ENCODE measurements around the gene CRYBA1.
"Not testable (repeated sequence)": the region's sequence is repeated elsewhere in the genome, so short reads cannot be mapped to it uniquely, and the experiment has no call there.

CRYBA1 gene

DNA sequence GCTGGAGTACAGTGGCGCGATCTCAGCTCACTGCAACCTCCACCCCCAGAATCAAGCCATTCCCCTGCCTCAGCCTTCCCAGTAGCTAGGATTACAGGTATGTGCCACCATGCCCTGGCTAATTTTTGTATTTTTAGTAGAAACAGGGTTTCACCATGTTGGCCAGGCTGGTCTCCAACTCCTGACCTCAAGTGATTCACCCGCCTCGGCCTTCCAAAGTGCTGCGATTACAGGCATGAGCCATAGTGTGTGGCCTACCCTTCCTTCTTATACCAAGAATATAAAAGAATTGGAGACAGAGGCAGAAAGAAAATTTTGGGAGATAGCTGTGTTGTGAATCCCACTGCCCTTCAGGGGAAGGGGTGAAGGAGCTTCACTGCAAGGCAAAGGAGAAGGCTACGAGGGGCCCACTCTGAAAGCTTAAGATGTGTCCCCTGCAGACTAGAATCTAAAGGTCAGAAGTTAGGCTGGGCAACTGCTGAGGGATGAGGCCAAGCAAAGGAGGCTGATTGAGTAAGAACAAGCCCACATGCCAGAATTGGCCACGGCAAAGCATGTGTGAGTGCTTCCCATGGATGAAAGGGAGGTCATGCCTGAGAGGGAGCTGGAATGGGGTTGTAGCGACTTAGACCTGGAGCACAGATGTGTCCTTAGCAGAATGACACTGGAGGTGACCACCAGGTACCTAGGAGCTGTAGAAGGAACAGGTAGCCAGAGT, 8.4 kb upstream of the CRYBA1 start:
- no peak for DNase-seq (ENCODE audit: low read depth)

GRCh38 chr17:29240477-29240876, 6.2 kb upstream of the CRYBA1 start:
- DNase-seq (ENCODE audit: low read depth) = no peak

GRCh38 chr17:29240968-29241963, 5.4 kb upstream of the CRYBA1 start:
- no peak for DNase-seq (ENCODE audit: low read depth)

DNA sequence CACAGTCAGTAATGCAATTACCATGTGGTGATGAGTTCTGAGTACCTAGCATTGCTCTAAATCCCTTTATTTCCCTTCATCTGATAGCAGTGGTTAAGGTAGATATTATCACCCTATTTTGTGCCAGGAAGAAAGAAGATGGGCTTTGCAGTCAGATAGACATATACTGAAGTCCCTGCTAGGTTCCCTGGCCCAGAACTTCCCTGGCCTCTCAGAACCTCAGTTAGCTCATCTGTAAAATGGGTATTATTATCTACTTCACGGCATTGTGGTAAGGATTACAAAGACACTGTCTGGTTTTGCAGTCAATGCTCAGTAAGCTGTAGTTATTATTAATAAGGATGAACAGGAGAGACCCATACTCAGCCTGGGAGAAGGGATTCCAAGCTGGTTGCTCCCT, 4.6 kb upstream of the CRYBA1 start:
- DNase-seq (ENCODE audit: low read depth) = no peak

- no peak for DNase-seq (ENCODE audit: low read depth)
These were observed 3.9 kb upstream of the CRYBA1 start for GRCh38 chr17:29242790-29243189.

DNA sequence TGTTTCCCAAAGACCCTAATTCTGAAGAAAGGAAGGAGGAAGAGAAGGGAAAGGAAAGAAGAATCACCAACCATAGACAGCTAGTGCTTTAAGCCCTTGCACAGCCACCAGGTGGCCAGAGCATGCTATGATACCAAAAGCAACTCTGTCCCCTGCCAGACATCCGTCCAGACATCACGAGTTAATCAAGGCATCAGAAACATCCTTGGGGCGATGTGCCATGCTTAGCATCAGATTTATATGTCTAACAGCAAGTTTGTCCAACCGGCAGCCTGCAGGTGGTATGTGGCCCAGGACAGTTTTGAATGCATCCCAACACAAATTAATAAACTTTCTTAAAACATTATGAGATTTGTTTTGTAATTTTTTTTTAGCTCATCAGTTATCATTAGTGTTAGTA, 2.9 kb upstream of the CRYBA1 start:
- DNase-seq (ENCODE audit: low read depth) = no peak

GRCh38 chr17:29245401-29245800, 1.3 kb upstream of the CRYBA1 start:
- no peak for DNase-seq (ENCODE audit: low read depth)

- no peak for DNase-seq (ENCODE audit: low read depth)
These were observed 560 bp downstream of the CRYBA1 start for GRCh38 chr17:29247219-29247618.

DNA sequence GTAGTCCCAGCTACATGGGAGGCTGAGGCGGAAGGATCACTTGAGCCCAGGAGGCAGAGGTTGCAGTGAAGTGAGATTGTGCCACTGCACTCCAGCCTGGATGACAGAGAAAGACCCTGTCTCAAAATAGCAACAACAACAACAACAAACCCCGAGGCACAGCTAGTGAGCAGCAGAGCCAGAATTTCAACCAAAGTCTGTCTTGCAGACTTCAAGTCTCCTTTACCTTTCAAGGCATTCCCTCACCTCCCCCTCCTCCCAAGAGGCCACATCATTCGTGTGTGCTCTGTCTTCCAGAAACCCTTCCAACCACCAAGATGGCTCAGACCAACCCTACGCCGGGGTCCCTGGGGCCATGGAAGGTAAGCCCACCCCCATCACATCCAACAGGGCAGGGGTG, 2.2 kb downstream of the CRYBA1 start:
- no peak for DNase-seq (ENCODE audit: low read depth)

GRCh38 chr17:29250666-29251065, 4.0 kb downstream of the CRYBA1 start:
- no peak for DNase-seq (ENCODE audit: low read depth)

- no peak for DNase-seq (ENCODE audit: low read depth)
These were observed 4.5 kb downstream of the CRYBA1 start for GRCh38 chr17:29251184-29251583.

DNA sequence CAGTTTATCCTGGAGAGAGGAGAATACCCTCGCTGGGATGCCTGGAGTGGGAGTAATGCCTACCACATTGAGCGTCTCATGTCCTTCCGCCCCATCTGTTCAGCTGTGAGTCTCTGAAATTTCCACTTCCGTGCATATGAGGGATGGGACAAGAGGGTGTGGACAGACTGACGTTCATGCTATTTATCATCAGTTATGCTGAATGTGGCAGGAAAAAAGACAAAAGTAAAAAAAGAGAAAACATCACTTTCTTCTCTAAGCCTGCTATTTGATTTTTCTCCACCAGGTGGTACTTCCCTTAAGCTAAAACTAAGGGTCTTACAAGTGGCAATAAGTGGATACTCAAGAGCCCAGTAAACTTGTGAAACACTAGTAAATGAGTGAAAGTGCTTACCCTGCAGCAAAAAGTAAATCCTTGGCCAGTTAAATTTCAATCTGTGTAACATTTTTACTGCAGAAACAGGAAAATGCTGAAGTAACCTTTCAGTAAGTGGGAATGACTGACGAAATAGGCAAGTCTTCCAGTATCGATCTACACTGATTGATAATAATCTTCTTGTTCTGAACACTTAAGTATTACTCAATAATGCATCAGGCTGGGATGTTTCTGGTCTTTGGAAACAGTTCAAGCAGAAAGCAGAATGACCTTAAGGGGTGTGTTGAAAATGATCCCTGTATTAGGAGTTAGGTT, 5.6 kb downstream of the CRYBA1 start:
- DNase-seq (ENCODE audit: low read depth) = no peak

- DNase-seq (ENCODE audit: low read depth) = no peak
These were observed 6.4 kb downstream of the CRYBA1 start for GRCh38 chr17:29253037-29253436.

DNA sequence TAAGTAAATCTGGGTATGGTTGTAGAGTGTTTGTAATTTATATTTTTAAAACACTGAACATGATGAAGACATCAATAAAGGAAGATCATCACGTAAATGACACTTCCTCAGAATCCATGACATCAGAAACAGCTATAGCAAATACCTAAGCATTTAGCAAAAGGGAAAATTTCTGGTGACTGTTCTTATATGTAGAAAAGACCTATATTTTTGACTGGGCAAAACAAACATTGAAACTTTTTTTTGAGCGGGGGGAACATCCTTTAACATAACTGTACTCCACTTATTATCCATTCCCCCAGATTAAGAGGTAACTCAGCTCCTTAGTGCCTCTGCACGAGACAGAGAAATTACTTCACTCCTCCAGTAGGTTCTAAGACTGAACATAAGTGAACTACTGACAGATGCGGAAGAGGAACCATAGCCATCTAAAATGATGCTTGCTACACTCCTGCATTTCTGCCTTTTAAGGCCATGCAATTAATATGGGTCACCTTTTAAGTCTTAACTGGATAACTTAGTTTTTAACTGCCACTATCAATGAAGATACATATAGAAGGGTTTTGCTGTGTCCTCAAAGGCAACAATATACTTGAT, 9.4 kb downstream of the CRYBA1 start:
- DNase-seq (ENCODE audit: low read depth) = no peak

DNA sequence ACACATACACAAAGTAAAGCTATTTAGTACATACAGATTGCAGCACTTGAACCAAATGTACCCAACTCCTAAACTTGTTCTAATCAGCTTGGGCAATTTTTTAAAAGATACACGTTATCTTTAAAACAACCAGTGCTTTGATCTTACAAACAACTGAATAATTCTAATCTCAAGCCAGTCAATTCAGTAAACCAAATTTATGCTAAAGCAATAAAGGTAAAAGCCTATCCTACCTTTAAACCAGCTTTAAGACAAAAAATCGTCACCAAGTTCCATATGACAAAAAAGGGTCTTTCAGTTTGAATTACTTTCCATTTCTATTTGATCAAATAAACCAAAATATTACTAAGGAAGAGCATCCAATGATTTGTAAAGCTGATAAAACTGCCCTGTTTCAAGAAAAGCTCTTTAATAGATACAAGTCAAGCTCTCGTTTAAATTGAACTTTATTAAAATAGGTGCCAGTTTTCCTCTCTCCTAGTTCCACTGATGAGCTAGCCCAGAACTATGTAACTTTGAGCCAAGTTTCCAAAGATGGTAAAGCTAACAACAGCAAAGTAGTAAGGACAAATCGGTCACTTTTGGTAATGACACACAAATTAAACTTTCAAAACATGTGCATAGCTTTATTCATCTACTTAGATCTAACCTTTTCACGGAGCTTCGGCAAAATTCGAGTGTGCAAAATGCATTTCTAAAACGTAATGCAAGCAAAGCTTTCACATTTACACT, 10.2 kb downstream of the CRYBA1 start:
- DNase-seq (ENCODE audit: low read depth) = no peak

DNA sequence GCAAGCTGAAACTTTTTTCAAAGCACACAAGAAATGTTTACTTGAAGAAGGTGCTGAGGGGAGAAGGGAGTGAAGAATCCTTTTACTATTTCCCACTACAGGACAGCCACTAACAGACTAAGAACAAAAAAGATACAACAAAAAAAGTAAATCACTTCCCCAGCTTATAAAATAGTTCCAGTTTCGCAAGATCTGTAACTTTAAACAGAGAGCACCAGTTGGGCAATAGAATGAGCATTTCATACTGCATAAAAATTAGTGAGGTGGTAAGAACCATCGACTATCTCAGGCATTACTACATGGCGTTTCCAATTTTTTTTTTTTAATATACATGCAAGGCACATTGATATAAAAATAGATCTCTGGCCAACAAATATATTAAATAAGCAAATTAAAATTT, 11.1 kb downstream of the CRYBA1 start:
- DNase-seq (ENCODE audit: low read depth) = no peak

- DNase-seq (ENCODE audit: low read depth) = no peak
These were observed 17.3 kb downstream of the CRYBA1 start for GRCh38 chr17:29263916-29264315.

GRCh38 chr17:29271980-29272379, 25.3 kb downstream of the CRYBA1 start:
- not testable (repeated sequence) for DNase-seq (ENCODE audit: low read depth)

GRCh38 chr17:29273924-29274323, 27.3 kb downstream of the CRYBA1 start:
- no peak for DNase-seq (ENCODE audit: low read depth)

GRCh38 chr17:29278692-29279091, 32.0 kb downstream of the CRYBA1 start:
- DNase-seq (ENCODE audit: low read depth) = no peak

DNA sequence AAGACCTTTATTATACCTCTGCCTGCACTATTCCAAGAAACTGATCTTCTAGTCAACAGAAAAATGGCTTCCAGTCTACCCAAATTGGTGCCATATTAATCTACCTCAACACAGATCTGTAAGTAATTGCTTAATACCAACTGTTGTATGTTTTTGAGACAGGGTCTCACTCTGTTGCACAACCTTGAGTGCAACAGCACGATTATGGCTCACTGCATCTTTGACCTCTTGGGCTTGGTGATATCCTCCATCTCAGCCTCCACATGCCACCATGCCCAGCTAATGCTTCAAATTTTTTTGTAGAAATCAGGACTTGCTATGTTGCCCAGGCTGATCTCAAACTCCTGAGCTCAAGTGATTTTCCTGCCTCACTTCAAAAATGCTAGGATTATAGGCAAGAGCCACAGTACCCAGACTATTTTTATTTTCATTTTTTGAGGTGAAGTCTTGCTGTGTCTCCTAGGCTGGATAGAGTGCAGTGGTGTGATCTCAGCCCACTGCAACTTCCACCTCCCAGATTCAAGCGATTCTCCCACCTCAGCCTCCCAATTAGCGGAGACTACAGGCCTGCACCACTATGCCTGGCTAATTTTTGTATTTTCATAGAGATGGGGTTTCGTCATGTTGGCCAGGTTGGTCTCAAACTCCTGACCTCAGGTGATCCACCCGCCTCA, 32.9 kb downstream of the CRYBA1 start:
- DNase-seq (ENCODE audit: low read depth) = no peak
